ENCODE measurements around the gene DOCK8. TPM values are rescaled to one million over a fixed set of nuclear protein-coding genes. Genes with fewer than 3 reads are reported as not detected.

DOCK8 gene
- total RNA-seq, 1 donor from 2014 or later = 0.54 TPM

- H3K27ac ChIP-seq = no peak overlapping the region
- peaks cover 14% of the 10 kb centered on the region for H3K4me1 Mint-ChIP-seq
- no peaks in the 10 kb centered on the region for H3K9me3 ChIP-seq (ENCODE audit: low read depth)
- TF ChIP-seq EZH2 (IDR thresholded peaks at IDR 0.05) (no peak), EZH2phosphoT487 (IDR thresholded peaks at IDR 0.05) (no peak)
- TF ChIP-seq, protein P1, sequence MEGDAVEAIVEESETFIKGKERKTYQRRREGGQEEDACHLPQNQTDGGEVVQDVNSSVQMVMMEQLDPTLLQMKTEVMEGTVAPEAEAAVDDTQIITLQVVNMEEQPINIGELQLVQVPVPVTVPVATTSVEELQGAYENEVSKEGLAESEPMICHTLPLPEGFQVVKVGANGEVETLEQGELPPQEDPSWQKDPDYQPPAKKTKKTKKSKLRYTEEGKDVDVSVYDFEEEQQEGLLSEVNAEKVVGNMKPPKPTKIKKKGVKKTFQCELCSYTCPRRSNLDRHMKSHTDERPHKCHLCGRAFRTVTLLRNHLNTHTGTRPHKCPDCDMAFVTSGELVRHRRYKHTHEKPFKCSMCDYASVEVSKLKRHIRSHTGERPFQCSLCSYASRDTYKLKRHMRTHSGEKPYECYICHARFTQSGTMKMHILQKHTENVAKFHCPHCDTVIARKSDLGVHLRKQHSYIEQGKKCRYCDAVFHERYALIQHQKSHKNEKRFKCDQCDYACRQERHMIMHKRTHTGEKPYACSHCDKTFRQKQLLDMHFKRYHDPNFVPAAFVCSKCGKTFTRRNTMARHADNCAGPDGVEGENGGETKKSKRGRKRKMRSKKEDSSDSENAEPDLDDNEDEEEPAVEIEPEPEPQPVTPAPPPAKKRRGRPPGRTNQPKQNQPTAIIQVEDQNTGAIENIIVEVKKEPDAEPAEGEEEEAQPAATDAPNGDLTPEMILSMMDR (IDR thresholded peaks at IDR 0.05) = no peak
- H3K27ac Mint-ChIP-seq = no peak overlapping the region
- peaks cover 10% of the 10 kb centered on the region for H3K4me1 ChIP-seq
- no peaks in the 10 kb centered on the region for H3K36me3 Mint-ChIP-seq
- H3K9ac ChIP-seq = no peak overlapping the region
- no peak for DNase-seq (ENCODE audit: low spot score)
- no peaks in the 10 kb centered on the region for H3F3A ChIP-seq (ENCODE audit: low read depth)
- H4K20me1 ChIP-seq (ENCODE audit: low read depth) = no peaks in the 10 kb centered on the region
- no peaks in the 10 kb centered on the region for H3K9me3 Mint-ChIP-seq
- H3K4me3 Mint-ChIP-seq = no peak overlapping the region
- no peaks in the 10 kb centered on the region for H3K79me2 ChIP-seq (ENCODE audit: low read depth)
- H3K27me3 ChIP-seq = no peaks in the 10 kb centered on the region
- H3K36me3 ChIP-seq = no peaks in the 10 kb centered on the region
- no peaks in the 10 kb centered on the region for H3K27me3 Mint-ChIP-seq (ENCODE audit: insufficient read depth, low read depth)
- no peak overlapping the region for H2AFZ ChIP-seq (replicated peaks)
- H3K4me3 ChIP-seq = no peak overlapping the region
- H3K4me2 ChIP-seq = no peak overlapping the region
These were observed 131.5 kb downstream of the DOCK8 start for GRCh38 chr9:346111-346571.

DNA sequence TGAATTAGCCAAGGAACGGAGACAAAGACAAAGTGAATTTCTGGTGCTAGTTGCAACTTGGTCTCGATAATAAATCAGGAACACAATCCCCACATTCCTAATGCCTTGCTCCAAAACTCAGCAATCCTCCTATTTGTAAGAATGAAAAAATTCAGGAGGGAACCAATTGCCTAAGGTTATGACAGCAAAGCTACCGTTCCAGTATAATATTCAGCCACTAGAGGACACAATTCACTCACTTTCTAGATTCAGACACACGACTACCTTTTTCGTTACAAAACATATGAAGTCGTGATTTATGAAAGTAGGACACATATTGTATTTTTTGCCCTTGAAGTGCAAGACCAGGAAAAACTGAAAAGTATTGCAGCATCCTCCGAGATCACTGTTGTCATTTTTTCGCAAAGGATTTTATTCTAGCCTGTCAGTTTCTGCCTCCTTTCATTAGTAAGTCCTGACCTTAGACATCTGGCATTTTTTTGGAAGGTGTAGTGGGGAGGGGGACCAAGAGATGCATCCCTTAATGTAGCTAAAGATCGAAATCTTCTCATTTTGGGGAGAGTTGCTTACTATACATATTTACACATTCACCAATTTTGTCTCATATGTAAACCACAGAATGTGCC, 133.1 kb downstream of the DOCK8 start:
- H3K27me3 Mint-ChIP-seq (ENCODE audit: insufficient read depth, low read depth) = peaks cover 2% of the 10 kb centered on the region
- H3K4me3 Mint-ChIP-seq = no peak overlapping the region
- H3F3A ChIP-seq (ENCODE audit: low read depth) = no peaks in the 10 kb centered on the region
- peak; percentile 46 for DNase-seq (ENCODE audit: low spot score)
- H3K36me3 ChIP-seq = no peaks in the 10 kb centered on the region
- H3K4me2 ChIP-seq = no peak overlapping the region
- no peaks in the 10 kb centered on the region for H3K36me3 Mint-ChIP-seq
- no peak overlapping the region for H3K27ac ChIP-seq
- H3K4me1 ChIP-seq = peaks cover 10% of the 10 kb centered on the region
- H3K79me2 ChIP-seq (ENCODE audit: low read depth) = no peaks in the 10 kb centered on the region
- H4K20me1 ChIP-seq (ENCODE audit: low read depth) = no peaks in the 10 kb centered on the region
- H3K4me1 Mint-ChIP-seq = peaks cover 14% of the 10 kb centered on the region
- TF ChIP-seq EZH2phosphoT487 (IDR thresholded peaks at IDR 0.05) = no peak
- TF ChIP-seq, protein P1 (IDR thresholded peaks at IDR 0.05) = peak; percentile 72
- H3K27me3 ChIP-seq = no peaks in the 10 kb centered on the region
- H3K27ac Mint-ChIP-seq = no peak overlapping the region
- H3K4me3 ChIP-seq = no peak overlapping the region
- H3K9me3 Mint-ChIP-seq = no peaks in the 10 kb centered on the region
- no peak overlapping the region for H2AFZ ChIP-seq (replicated peaks)
- no peaks in the 10 kb centered on the region for H3K9me3 ChIP-seq (ENCODE audit: low read depth)
- no peak overlapping the region for H3K9ac ChIP-seq

DNA sequence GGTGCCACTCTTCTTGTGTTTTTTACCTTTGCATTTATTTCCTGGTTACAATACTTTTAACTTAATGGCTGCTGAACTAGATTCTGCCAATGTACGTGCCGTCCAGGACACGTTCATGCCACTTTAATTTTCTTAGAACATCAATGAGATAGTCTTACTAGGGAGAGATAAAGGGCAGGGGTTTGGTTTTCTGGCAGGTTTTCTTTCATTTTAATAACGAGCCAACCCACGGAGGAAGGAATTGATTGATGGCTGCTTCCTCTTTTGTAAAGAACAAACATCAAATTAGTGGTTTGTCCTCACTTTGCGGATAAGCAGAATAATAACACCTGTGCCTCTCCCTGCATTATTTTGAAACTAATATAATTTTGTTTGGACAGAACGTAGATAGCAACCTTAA, 135.7 kb downstream of the DOCK8 start:
- no peak overlapping the region for H3K27ac Mint-ChIP-seq
- peaks cover 6% of the 10 kb centered on the region for H3K27me3 Mint-ChIP-seq (ENCODE audit: insufficient read depth, low read depth)
- Histone ChIP-seq H2AFZ (replicated peaks) (no peak overlapping the region), H3K9me3 (ENCODE audit: low read depth) (no peaks in the 10 kb centered on the region), H3K4me2 (no peak overlapping the region), H3K9ac (no peak overlapping the region), H3K27ac (no peak overlapping the region), H3F3A (ENCODE audit: low read depth) (no peaks in the 10 kb centered on the region), H4K20me1 (ENCODE audit: low read depth) (no peaks in the 10 kb centered on the region), H3K4me1 (no peaks in the 10 kb centered on the region), H3K79me2 (ENCODE audit: low read depth) (no peaks in the 10 kb centered on the region), H3K36me3 (no peaks in the 10 kb centered on the region), H3K27me3 (no peaks in the 10 kb centered on the region), H3K4me3 (no peak overlapping the region)
- no peak for DNase-seq (ENCODE audit: low spot score)
- no peaks in the 10 kb centered on the region for H3K36me3 Mint-ChIP-seq
- H3K4me1 Mint-ChIP-seq = peaks cover 14% of the 10 kb centered on the region
- H3K9me3 Mint-ChIP-seq = no peaks in the 10 kb centered on the region
- no peak overlapping the region for H3K4me3 Mint-ChIP-seq
- TF ChIP-seq EZH2 (IDR thresholded peaks at IDR 0.05) = no peak
- TF ChIP-seq, protein P1 (IDR thresholded peaks at IDR 0.05) = no peak
- TF ChIP-seq EZH2phosphoT487 (IDR thresholded peaks at IDR 0.05) = no peak

Measured in neural progenitor cell (in vitro differentiated cells).